HG03520 (cell line): ENCODE data around the gene C17orf78.
"Not testable (repeated sequence)": the region's sequence is repeated elsewhere in the genome, so short reads cannot be mapped to it uniquely, and the experiment has no call there.

Source experiments
- ATAC-seq: cut with Tn5 transposase; IDR thresholded peaks from one replicate; pipeline ENCODE4 v1.9.1; 2021; ENCODE audit warnings: mild to moderate bottlenecking, moderate library complexity; ENCODE audit not compliant: unreplicated experiment

The C17orf78 gene

DNA sequence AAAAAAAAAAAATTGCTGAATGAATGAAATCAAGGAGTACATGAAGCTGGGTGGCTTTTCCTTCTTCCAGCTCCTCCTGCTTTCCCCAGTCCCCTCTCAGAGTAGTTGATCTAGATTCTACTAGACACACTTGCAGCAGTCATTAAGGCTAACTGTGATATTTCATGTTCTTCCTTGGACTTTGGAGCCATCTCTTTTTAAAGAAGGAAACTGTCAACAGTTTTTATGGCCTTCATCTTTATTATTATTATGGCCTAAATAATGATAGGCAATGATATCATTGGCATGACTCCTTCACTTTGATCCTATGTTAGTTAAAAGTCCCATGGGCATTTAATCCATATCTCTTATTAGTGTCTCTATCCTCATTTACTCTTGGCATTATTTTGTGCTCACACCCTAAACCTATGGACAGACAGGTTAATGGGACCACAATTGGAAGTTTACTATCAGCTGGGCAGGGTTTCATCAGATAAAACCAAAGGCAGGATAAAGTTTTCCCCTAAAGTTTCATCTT, 9.7 kb downstream of the C17orf78 start:
- ATAC-seq = no peak

DNA sequence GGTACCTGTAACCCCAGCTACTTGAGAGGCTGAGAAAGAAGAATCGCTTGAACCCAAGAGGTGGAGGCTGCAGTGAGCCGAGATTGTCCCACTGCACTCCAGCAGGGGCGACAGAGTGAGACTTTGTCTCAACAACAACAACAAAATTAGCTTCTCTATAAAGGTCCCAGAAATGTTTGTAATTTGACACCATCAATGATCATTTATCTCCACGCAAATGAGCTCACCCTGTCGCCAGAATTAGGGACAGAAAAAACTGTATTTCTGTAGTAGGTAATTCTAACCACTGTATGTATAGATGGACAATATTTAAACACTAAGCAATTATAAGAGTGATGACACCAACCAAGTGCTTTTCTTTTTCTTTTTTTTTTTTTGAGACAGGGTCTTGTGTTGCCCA, 10.7 kb downstream of the C17orf78 start:
- no peak for ATAC-seq

DNA sequence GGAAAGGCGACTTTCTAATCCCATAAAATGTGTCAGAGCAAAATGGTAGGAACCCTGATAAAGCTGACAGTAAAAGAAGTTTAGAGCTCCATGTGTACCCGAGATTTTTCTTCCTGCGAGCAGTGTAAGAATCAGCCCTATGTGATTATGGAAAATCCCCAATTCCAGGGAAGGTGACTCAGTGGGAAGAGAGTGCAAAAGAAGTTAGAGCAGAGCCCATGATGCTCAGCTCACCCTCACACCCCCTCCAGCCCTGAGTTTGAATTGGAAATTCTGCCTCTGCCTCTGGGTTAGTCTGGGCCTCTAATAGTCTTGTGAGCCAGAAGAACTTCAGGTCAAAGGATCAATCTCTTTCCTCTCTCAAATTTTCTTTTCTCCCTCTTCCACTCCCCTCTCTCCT, 12.5 kb downstream of the C17orf78 start:
- no peak for ATAC-seq

DNA sequence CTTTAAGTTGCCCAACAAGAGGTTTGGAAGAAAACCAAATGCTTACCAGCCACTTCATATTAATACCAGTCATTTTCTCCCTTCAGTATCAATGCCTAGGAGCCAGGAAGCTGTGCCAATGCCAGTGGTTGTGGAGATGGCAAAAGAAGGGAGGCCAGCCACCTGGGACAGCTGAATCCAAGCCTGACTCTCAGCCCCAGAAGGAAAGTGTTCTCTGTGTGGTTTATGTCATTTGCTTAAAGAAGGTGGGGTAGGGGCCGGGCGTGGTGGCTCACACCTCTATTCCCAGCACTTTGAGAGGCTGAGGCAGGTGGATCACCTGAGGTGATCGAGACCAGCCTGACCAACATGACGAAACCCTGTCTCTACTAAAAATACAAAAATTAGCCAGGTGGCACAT, 13.4 kb downstream of the C17orf78 start:
- no peak for ATAC-seq

DNA sequence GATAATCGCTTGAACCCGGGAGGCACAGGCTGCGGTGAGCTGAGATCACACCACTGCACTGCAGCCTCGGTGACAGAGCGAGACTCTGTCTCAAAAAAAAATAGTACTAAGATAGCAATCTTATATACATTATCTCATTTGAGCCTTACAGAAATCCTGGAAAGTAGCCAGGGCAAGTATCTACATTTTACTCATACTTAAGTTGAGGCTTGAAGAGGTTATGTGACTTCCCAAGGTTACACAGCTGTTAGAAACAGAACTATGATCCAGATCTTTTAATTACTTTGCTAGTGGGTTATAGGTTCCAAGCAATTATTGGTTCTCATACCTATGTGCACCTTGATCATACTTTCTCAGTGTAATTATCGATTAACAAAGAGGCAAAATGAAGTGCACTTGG, 15.4 kb downstream of the C17orf78 start:
- ATAC-seq = no peak

DNA sequence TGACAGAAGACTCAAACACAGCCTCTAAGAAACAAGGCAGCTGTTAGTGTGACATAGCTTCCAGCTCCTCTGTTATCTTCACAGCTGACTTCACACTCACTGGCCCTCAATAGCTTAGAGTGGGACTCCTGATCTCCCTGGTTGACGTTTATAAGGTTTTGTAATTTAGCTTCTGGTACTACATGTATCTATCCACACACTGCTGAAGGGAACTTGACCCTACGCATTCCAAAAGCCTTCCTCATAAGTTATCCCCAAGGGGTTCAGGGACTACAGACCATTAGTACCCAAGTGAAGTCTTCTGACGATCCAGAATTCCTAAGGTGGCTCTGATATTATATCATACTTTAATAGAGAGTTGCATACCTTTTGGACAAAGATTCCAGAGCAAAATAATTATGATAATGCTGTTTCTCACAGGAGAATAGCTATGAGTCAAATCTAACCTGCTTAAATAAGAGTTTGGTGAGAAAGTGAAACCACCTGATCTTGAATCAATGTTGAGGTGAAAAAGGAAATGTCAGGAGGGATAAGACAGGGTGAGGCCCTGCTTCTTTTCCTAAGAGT, 16.3 kb downstream of the C17orf78 start:
- ATAC-seq = no peak

DNA sequence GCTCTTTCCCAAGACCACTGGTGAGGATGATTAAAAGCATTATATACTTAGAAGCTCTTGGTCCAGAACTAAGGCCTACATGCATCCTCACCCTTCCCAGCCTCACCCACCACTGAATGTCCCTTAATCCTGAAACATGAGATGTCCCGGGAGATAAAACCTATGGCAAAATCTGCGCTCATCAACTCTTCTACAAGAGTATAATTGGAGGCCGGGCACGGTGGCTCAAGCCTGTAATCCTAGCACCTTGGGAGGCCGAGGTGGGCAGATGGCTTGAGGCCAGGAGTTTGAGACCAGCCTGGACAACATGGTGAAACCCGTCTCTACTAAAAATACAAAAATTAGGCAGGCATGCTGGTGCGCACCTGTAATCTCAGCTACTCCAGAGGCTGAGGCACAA, 17.6 kb downstream of the C17orf78 start:
- no peak for ATAC-seq

DNA sequence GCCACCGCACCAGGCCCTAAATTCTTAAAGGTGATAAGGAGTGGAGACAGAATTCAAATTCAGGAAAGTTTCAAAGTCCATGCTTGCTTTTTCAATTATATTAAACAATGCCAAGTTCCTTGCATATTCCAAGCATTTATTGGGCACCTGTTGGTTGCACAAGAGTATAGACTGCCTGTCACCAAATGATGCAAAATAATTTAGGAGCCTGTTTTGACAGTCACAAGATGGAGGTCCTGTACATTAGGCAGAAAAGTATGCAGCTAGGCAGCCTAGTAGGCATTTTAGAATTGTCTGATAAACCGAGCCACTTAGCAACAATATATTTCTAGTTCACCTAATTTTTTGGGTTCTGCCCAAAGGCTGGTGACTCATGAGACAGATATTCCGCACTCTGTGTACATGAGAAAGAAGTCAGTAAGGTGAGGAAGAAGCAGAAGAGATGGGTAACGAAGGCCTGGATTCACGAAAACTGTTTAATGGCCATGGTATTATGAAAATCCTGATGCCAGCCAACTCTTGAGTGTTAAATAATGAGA, 23.5 kb downstream of the C17orf78 start:
- no peak for ATAC-seq

DNA sequence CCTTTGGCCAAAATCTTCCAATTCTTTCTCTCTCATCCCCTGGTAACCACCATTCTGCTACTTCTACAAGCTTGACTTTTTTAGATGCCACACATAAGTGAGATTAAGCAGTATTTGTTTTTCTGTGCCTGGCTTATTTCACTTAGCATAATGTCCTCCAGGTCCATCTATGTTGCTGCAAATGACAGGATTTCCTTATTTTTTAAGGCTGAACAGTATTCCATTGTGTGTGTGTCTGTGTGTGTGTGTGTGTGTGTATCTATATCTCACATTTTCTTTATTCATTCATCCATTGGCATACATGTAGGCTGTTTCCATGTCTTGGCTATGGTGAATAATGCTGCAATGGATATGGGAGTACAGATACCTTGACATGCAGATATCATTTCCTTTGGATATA, 24.7 kb downstream of the C17orf78 start:
- no peak for ATAC-seq

DNA sequence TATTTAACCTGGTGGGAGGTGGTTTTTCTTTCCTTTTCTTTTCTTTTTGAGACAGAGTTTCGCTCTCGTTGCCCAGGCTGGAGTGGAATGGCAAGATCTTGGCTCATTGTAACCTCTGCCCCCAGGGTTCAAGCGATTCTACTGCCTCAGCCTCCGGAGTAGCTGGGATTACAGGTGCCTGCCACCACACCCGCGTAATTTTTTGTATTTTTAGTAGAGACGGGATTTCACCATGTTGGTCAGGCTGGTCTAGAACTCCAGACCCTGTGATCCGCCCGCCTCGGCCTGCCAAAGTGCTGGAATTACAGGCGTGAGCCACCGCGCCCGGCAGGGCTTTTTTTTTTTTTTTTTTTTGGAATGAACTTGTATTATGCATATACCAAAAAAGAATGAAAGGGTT, 29.7 kb downstream of the C17orf78 start:
- ATAC-seq = not testable (repeated sequence)

DNA sequence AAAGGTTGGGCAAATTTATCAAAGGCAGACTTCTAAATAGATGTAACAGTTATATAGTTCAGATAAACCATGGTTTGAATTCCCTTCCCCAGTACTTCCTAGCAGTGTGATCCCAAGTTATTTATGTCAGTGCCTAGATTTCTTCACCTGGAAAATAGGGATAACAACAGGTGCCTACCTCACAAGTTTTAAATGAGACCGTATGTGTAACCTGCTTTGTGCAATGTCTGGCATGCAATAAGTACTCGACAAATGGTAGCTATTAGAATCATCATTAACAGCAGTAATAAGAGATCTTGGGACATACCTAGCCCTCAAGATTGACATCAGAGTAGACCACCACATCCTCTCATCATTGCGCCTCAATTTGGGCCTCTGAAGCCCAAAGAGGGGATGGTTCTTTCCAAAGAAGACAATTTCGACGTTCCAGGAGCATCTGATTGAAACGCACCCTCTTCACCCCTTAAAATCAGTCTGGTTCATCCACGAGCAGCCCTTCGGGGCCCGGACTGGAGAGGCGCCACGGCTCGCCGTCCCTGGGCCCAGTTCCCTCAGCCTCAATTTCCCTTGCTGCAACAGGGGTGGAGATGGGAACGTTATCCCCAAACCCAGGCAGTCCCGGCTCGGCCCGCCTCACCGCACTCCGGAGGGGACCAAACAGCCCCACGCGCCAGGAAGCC, 30.3 kb downstream of the C17orf78 start:
- no peak for ATAC-seq

DNA sequence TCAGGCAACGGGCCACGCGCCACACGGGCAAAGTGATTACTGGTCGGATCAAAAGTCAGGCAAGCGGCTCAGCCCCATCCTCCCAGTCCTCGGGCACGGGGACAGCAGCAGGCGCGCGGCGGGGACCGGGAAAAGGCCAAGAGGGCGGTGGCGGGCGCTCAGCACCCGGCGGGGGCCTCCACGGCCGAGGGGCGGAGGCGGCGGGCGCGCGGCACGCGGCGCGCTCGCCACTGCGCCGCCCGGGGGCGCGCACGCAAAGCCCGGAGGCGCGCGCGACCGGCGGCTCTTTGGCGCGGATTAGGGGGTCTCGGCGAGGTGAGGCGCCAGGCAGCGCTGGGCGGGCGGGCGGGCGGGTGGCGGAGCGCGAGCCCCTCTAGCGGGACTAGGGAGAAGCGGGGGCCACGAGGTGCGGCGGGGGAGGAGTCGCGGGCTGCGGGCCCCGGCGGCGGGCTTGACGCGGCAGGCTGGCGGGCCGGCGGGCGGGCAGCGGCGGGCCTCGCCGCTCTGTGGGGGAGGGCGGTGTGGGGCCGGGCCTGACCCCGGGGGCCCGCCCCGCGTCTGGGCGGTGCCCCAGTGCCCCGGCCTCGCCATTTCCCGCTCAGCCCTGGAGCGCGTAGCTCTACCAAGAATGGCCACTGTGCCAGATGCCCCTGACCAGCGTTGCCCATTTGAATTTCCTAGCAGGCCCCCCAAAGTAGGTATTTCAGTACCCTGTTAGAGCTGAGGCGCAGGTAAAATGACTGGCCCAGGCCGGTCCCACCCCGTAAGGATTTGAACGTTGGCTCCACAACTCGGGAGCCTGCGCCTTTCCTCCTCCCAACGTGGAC, 31.1 kb downstream of the C17orf78 start, which contains the start of the genes ACACA and TADA2A:
Gene ACACA (minus strand): TSS at position 202 of the 827 bp plus-strand sequence. CDS start 537 bp downstream, outside the sequence.
Gene TADA2A (plus strand): TSS at position 252 of the 827 bp plus-strand sequence. CDS start 4,480 bp downstream, outside the sequence.
- peak; percentile 63 for ATAC-seq

DNA sequence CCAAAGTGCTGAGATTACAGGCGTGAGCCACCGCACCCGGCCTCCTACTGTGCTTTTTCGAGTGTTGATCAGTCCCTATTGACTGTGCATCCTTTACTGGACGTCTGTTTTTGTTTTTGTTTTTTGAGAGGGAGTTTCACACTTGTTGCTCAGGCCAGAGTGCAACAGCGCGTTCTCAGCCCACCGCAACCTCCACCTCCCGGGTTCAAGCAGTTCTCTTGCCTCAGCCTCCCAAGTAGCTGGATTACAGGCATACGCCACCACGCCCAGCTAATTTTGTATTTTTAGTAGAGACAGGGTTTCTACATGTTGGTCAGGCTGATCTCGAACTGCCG, 32.3 kb downstream of the C17orf78 start:
- not testable (repeated sequence) for ATAC-seq

DNA sequence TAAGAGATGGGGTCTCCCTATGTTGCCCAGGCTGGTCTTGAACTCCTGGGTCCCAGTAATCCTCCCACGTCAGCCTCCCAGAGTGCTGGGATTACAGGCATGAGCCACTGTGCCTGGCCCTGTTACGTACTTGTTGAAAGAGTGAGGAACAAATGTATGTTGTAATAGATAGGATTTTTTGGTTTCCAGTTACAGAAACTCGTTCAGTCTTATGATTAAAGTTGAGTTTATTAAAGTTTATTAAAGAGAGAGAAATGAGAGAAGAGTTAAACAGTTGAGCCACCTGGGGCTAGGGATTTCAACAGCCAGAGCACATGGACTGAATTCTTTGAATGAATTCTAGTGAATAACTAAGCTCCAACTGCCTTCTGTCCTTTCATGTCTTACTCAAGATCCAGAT, 34.6 kb downstream of the C17orf78 start:
- ATAC-seq = no peak

DNA sequence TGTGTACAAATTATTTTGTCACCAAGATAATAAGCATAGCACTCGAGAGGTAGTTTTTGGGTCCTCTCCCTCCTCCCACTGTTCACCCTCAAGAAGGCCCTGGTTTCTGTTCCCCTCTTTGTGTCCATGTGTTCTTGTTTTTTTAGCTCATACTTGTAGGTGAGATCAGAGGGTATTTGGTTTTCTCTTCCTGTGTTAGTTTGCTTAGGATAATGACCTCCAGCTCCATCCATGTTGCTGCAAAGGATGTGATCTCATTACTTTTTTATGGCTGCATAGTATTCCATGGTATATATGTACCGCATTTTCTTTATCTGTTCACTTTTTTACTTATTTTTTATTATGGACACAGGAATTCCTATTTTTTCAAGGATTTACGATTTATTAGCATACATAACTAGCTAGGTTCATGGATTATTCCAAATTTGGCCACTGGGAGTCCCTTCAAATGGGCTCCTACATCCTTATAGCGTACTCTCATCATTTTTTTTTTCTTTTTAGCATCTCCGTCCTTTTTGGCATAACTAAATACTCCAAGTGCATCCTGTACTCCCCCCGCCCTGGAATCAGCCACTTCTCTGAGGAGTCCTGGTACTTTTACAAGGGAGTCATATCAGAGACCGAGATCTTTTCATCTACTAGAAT, 38.2 kb downstream of the C17orf78 start:
- no peak for ATAC-seq

DNA sequence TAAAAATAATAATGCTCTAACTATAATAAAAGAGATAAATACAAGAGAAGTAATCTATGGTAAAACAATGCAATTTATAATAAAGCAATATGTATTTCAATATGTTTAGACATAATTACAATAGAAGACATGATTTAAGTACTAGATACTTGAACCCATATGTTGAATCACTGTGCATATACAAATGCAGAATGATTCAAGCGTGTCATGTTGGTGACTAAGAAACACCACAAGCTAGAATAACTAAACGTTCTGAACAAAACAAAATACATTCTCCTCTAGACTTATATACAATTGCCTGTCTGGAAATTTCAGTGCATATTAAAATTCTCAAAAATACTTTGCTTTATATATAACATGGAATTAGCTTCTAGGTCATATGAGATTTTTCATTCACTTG, 42.1 kb downstream of the C17orf78 start:
- no peak for ATAC-seq

DNA sequence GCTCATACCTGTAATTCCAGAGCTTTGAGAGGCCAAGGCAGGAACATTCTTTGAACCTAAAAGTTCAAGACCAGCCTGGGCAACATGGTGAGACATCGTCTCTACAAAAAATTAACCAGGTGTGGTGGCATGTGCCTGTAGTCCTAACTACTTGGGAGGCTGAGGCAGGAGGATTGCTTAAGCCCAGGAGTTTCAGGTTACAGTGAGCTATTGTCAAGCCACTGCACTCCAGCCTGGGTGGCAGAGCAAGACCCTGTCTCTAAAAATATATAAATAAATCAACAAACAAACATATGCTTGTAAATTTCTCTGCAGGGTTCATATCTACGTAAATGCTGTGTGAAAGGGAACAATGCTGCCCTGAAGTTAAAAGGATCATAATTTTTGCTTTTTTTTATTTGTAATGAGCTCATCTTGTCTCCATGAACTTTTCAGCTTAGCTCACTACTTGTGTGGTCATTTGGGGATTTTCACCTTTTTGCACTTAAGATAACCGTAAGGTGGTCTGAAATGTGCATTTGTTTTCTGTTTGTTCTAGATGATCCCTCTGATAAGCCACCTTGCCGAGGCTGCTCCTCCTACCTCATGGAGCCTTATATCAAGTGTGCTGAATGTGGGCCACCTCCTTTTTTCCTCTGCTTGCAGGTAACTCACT, 47.3 kb downstream of the C17orf78 start:
- ATAC-seq = no peak

DNA sequence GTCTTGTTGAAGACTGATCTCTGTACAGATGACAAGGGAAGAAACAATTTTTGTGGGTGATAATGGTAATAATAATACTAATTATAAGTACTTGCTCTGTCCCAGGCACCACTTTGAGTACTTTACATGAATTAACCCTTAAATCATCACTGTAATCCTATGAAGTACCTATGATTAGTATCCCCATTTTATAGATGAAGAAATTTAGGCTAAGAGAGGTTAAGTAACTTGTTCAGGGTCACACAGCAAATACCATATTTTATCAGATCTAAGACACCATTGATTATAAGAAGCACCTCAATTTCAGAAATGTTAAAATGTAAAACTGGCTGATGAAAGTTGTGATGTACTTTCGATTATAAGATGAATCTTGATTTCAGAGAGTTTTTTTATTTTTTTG, 49.5 kb downstream of the C17orf78 start:
- no peak for ATAC-seq

DNA sequence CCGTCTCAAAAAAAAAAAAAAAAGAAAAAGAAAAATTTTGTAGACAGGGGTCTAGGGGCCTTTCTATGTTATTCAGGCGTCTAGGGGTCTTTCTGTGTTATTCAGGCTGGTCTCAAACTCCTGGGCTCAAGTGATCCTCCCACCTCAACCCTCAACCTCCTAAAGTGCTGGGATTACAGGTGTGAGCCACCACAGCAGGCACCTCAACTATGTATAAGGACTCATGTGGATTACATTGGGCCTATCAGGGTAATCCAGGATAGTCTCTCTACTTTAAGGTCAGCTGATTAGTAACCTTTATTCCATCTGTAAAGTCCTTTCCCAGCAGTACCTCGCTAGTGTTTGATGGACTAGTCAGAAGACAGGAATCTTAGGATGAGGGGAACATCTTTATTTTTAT, 53.3 kb downstream of the C17orf78 start:
- ATAC-seq = no peak

DNA sequence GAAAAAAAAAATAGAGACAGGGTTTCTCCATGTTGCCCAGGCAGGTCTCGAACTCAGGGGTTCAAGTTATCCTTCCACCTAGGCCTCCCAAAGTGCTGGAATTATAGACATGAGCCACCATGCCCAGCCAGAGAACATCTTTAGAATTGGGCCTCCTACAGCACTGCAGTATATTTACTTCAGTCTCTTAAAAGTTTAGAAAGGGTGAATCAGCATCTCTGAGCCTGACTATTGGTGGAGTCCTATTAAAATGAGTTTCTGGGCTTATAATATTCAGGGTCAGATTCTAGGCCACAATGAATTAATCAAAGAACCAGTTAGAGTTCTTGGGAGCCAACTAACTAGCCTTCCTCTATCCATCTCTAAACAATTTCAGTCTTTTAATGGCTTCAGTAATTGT, 53.7 kb downstream of the C17orf78 start:
- ATAC-seq = no peak
